GM04503 (cell line): Measurements from ENCODE around the gene XAB2.
"Not testable (repeated sequence)": the region's sequence is repeated elsewhere in the genome, so short reads cannot be mapped to it uniquely, and the experiment has no call there.

Experiments
- DNase-seq: peaks from one replicate; pipeline ENCODE4 v3.0.0-alpha.2; 2012; ENCODE audit warnings: low read depth

XAB2 gene

DNA sequence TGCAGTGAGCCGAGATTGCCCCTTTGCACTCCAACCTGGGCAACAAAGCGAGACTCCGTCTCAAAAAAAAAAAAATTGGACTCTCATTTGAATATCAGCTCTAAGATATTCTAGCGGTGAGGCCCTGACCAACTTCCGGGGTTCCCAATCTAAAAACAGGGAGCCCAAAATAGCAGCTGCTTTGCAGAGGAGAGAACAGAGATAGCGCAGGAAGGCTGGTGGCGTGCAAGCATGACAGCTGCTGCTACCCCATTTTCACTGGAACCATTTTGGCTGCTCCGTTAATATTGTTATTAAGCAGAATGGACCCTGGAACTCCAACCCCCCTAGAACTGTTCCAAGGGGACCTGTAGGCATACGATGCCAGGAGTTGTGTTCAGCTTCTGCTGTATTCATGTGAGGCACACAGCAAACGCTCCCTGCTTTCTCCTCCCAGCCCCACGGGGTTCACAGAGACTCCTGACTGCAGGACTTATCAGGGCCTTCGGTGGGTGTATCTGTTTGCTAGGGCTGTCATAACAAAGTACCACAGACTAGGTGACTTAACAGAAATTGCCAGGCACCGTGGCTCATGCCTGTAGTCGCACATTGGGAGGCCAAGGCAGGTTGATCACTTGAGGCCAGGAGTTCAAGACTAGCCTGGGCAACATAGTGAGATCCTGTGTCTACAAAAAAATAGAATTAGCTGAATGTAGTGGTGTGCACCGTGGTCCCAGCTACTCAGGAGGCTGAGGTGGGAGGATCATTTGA, 19.1 kb upstream of the XAB2 start:
- DNase-seq: no peak

DNA sequence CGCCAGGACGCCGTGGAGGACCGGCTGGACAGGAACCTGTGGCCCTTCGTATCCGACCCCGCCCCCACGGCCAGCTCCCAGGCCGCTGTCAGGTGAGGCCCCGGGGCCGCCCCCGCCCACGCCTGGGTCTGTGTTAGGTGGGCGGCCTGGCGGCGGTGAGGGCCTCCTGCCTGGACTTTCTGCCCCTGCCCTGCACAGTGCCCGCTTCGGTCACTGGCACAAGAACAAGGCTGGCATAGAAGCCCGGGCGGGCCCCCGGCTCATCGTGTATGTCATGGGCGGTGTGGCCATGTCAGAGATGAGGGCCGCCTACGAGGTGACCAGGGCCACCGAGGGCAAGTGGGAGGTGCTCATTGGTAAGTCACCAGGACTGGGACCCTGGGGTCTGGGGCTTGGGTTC, 17.8 kb upstream of the XAB2 start:
- DNase-seq: no peak

DNA sequence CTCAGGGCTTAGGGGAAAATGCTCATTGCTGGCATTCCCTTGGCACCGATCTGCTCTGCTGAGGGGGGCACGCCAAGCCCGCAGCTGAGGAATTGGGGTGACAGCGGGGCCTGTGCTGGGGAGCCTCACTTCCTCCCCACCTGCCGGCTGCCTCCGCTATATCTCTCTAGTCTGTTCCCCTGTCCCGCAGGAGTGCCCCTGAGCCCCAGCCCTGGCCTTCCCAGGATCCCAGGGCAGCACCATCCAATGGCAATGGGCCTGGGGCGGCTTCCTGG, 17.0 kb upstream of the XAB2 start:
- DNase-seq: no peak

DNA sequence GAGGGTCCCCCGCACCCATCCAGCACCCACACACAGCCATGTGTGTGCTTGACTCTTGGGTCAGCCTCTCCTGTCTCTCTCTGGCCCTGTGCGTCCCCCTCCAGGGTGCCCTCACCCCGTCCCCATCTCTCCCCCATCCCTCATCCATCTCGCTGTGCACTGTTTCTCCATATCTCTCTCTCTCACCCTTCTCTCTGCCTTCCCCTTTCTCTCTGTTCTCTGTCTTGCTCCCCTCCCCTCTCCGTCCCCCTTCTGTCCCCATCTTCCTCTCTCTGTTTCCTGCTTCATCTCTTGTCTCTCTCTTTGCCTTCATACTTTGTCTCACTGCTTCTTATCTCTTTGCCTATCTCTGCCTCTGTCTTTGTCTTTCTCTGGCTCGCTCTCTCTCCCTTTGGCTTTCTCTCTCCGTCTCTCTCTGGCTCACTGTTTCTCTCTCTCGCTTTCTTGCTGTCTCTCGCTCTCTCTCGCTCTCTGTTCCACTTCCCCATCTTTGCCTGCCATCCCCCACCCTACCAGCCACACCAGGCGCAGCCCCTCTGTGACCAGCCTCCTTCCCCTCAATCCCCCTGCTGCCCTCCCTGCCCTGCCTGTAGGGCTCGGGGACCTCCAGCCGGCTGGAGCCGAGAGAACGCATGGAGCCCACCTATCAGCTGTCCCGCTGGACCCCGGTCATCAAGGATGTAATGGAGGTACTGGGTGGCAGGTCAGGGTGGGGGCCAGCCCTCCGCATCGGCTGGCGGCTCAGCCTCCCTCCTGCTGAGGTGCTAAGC, 16.5 kb upstream of the XAB2 start:
- DNase-seq: no peak

DNA sequence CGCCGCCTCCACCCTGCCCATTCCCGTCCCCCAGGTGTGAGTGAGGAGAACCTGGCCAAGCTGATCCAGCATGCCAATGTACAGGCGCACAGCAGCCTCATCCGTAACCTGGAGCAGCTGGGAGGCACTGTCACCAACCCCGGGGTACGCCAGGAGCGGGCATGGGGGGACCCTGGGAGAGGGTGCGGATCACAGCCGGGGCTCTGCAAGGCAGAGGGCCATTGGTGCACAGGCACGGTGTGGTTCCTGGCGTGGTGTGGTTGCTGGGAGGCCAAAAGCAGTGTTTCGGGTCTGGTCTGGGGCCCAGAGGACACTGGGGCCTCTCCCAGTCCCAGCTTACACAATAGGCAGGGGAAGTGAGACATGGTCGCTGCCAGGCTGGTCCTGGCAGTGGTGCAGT, 15.8 kb upstream of the XAB2 start:
- no peak for DNase-seq

DNA sequence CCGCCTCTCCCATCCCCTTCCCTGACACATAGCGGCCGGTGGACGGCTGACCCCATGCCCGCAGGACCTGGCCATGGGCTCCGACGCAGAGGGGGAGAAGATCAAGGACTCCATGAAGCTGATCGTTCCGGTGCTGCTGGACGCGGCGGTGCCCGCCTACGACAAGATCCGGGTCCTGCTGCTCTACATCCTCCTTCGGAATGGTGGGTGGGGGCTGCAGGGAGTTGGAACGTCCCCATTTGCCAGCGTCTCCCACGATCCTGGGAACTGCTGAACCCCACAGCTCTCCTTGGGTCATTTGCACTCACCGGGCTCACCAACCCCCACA, 15.2 kb upstream of the XAB2 start:
- no peak for DNase-seq

DNA sequence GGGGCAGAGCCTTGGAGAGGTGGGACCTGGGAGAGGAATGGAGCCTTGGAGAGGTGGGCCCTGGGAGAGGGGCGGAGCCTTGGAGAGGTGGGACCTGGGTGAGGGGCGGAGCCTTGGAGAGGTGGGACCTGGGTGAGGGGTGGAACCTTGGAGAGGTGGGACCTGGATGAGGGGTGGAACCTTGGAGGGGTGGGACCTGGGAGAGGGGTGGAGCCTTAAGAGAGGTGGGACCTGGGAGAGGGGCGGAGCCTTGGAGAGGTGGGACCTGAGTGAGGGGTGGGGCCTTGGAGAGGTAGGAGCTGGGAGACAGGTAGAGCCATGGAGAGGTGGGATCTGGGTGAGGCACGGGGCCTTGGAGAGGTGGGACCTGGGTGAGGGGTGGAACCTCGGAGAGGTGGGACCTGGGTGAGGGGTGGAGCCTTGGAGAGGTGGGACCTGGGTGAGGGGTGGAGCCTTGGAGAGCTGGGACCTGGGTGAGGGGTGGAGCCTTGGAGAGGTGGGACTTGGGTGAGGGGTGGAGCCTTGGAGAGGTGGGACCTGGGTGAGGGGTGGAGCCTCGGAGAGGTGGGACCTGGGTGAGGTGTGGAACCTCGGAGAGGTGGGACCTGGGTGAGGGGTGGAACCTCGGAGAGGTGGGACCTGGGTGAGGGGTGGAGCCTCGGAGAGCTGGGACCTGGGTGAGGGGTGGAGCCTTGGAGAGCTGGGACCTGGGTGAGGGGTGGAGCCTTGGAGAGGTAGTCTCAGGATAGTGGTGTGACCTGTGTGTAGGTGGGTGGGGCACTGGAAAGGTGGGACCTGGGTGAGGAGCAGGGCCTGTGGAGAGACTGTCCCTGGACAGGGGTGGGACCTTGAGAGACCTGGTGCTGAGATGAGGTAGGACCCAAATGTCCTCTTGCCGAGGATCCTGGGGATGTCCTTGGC, 14.5 kb upstream of the XAB2 start:
- not testable (repeated sequence) for DNase-seq

DNA sequence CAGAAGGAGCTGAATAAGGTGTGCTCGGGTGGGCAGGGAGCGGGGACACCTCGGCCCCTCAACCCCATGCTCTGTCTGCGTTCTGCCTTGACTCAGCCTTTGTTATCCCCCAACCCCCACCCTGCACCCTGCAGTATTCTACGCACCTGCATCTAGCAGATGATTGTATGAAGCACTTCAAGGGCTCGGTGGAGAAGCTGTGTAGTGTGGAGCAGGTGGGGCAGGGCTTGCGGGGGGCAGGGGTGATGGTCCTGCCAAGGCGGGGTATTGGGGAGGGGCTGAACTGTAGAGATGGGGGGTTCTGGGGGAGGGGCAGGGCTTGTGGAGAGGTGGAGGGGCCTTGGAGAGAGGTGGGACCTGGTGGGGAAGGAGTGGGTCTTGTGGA, 13.7 kb upstream of the XAB2 start:
- DNase-seq: no peak

DNA sequence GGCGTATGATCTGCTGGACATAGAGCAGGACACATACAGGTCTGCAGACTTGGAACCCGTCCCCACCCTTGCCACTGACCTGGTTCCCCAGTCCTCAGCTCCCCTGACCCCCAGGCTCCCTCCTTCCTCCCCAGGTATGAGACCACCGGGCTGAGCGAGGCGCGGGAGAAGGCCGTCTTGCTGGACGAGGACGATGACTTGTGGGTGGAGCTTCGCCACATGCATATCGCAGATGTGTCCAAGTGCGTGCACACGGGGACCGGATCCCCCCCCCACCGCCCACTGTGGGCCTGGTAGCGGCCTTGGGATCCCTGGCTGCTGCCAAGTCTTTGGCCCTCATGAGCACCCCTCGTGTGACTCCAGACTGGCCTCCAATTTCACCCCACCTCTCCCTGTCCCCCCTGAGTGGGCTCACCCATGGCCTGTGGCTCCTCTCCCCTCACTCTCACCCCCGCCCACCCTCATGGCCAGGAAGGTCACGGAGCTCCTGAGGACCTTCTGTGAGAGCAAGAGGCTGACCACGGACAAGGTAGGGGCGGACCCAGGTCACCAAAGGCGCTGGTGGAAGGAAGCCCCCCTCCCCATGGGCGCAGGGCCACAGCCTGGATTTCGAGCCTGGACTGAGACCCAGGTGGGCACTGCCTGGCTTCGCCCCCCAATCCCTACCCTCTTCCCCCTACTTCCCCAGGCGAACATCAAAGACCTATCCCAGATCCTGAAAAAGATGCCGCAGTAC, 13.1 kb upstream of the XAB2 start:
- DNase-seq: no peak

DNA sequence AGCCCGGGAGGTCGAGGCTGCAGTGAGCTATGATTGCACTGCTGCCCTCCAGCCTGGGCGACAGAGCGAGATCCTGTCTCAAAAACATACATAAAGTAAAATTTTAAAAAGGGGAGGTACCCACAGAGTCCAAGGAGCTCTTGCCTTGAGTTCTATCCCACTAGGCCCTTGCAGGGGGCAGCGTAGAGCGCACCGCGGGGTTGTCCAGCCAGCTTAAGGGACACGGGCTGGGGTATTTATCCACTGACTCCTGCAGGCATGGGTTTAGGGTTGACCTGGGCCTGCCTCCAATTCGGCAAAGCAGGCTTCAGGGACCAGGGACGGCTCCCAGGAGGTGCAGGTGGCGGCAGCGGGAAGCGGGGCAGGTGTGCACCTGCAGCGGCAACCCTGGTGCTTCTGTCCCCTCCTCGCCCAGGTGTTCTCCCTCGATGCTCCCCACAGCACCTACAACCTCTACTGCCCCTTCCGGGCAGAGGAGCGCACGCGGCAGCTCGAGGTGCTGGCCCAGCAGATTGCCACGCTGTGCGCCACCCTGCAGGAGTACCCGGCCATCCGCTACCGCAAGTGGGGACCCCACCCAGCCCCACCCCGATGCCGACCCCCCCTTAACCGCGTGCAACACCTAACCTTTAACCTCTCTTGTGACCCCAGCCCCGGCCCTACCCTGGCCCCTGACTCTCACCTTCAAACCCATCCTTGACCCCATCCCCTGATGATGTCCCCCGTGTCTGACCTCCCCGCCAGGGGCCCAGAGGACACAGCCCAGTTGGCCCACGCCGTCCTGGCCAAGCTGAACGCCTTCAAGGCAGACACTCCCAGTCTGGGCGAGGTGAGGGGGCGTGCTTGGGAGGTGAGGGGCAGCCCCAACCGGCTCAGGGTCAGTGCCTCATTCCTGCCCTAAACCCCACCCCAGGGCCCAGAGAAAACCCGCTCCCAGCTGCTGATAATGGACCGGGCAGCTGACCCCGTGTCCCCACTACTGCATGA, 12.2 kb upstream of the XAB2 start:
- no peak for DNase-seq

DNA sequence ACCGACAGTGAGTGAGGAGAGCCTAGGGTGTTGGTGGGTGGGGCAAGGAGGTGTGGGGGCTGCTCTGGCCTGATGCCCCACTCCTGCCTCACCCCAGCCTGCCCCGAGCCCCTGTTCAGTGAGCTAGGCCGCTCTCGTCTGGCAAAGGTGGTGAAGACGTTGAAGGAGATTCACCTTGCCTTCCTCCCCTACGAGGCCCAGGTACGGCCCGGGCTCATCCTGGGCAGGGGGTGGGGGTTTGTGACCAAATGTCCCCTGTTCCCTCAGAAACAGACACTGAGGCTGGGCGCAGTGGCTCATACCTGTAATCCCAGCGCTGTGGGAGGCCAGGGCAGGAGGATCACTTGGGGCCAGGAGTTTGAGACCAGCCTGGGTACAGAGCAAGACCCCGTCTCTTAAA, 11.5 kb upstream of the XAB2 start:
- no peak for DNase-seq

DNA sequence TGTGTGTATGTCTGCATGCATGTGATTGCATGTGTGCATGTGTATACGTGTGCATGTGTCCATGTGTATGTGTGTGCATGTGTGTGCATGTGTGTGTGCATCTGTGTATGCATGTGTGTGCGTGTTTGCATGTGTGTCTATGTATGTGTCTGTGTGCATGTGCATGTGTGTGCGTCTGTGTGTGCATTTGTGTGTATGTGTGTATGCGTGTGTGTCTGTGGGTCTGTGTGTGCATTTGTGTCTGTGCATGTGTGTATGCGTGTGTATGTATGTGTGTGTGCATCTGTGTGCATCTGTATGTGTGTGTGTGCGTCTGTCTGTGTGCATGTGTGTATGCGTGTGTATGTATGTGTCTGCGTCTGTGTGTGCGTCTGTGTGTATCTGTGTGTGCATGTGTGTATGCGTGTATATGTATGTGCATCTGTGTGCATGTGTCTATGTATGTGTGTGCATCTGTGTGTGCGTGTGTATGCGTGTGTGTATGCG, 10.6 kb upstream of the XAB2 start:
- DNase-seq: no peak

DNA sequence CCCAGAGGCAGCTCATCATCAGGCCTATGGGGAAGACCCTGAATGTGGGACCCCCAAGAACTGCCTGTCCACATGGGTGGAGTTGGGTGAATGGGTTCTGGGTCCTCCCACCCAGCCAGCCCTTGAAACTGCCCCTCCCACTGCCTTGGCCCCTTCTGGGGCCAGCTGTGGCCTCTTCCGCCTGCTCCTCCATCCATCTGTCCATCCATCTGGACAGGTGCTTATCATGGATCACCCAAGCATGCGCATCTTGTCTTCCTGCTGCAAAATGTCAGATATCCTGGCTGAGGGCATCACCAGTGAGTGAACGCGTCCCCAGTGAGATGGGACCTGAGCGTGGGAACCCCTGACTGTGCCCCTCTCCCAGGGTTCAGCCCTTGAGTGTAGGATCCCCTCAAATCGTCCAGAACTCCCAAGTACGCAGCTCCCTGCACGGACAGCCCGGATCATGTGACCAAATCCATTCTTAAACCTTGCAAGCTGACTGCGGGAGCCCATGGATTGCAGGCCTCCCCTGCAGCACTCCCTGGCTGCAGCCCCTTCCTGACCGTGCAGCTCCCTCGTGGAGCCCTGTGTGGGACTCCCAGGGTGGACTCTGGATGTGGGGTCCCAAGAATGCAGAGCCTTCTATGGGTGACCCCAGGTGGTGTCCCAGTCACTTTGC, 9.6 kb upstream of the XAB2 start:
- no peak for DNase-seq

DNA sequence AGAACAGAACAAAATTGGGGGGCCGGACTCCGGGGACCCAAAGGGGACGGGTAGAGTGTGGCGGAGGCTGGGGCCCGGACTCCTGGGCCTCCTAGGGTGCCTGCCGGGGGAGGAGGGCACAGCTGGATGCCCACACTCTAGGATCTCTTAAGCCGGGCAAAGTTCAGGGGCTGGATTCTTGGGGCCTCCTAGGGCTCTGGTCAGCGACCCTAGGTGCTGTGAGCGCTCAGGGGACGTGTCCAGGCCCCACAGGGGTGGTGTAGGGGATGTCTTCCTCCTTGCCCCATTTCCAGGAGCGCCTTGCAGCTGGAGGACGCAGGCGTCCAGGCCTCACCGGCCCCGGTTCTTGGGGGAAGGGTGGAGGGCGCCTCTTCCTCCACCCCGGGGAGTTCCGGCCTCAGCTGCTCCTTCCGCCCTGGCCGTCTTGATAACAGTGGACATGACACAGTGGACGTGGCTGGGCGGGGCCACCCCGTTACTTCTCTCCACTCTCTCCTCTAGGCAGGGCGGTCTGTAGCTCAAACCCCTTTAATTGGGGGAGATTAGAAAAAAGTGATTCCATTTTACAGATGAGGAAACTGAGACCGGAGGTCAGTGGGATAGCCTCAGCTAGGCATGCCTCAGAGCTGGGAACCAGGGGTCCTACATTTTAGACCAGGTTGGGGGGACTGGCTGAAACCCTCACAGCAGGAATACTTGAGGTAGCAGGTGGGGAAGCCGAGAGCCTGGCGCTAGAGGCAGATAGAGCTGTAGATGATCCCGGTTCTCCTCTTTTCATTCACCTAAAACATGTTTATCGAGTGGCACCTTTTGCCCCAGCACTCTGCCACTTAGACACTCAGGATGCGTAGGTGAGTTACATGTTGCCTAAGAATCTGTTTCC, 8.3 kb upstream of the XAB2 start:
- no peak for DNase-seq

DNA sequence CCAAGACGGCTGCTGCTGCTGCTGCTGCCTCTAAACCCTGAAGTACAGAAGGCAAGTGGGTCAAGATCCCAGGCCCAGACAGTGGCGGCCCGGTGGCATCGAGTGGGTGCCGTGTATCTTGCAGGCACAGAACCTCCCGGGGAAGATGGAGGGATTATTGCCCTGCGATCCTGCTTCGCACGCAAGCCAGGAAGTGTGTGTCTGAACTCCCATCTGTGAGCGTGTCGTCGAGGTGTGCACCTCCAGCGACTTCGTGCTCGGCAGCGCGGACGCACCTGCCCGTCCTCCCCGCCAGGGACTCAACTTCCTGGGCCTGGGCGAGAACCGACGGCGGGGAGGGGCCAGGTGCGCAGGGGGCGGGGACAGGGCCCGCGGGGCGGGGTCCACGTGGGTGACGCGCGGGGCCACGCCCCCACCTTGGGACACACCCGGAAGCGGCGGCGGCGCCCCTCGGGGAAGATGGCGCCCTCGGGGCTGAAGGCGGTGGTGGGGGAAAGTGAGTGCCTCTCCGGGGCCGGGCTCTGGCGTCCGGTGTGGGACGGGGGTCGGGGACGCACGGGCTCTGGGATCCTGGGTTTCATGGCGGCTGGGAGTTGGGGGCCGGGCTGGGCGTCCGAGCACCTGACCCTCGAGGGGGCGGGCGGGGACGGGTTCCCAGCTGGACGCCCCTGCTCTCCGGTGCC, 7.5 kb upstream of the XAB2 start, which contains the start of gene STXBP2:
Gene STXBP2, plus strand, starts transcription at position 420 of the 683 bp plus-strand sequence. Its CDS starts 40 bp downstream, at position 460.
- DNase-seq: no peak

DNA sequence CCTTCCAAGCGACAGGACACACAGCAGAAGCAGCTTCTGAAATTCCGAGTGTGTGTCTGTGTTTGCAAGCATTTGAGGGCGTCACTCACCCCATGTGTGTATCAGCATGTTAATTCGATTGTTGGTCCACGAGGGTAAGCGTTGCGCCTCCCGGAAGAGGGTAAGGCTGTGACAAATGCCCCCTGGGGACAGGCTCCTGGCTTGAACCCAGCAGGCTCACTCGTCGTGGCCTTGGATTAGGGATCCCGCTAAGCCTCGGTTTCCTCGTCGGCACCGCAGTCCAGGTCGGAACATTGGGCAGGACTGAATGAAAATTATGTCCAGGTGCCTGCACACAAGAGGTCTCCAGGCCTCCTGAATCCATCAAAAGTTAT, 7.0 kb upstream of the XAB2 start:
- no peak for DNase-seq

DNA sequence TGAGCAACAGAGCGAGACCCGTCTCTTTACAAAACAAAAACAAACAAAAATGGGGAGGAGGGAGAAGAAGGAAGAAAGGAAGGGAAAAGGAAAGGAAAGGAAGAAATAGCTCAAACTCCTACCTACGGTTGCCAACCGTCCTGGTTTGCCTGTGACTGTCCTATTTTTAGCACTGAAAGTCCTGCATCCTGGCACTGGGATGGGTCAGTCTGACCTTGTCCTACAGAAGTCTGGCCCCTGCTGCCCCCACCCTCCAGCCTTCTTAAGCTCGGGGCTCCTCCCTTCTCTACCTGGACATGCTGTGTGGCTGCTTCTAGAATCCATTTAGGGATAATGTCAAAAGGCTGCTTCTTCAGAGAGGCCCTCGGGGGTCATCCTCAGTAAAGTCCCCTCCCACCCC, 6.3 kb upstream of the XAB2 start:
- DNase-seq: no peak

DNA sequence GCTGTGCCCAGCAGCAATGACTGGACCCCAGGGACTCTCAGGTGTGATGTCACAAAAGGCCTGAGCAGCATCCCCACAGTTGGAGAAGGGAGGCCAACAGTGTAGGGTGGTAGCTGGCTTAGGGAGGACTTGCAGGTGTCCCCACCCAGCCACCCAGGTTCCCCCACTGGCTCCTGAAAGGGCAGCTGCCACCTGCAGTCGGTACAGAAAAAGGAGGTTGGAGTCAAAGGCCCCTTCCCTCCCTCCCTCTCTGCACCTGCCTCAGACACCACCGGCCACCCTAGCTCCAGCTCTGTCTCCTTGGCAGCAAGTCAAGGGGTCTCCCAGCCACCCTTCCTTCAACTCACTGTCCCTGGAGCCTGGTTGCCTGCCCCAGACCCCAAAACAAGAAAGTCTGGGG, 4.4 kb upstream of the XAB2 start, which contains the start of gene PCP2:
Gene PCP2, minus strand, starts transcription at position 22 of the 400 bp plus-strand sequence. CDS start 262 bp downstream, outside the sequence.
- DNase-seq: no peak
